ENCODE results near the gene GAS7. TPM values are rescaled to one million over a fixed set of nuclear protein-coding genes. Genes with fewer than 3 reads are reported as not detected.

Gene GAS7
- total and polyA plus RNA-seq, 2 of the 13 experiments (the other 11 are each of a cell fraction or from before 2014, with no cell fraction given), result 1.0 to 5.2 TPM

GRCh38 chr17:10036511-10037061, 161.8 kb downstream of the GAS7 start:
- no peaks in the 10 kb centered on the region for H3K79me2 ChIP-seq (ENCODE audit: insufficient read depth, low read length)
- ChIA-PET POLR2A (no interaction called here), CTCF (ENCODE audit: low intra/inter-chr PET ratio, low total read pairs) (no interaction called here)
- H3K4me3 ChIP-seq (replicated peaks in 1 of 3; ENCODE audit: insufficient read depth in 1 of 3, low read depth in 2 of 3, low read length in 3 of 3), result no peak overlapping the region; a peak in 2 of 6 replicates
- H4K20me1 ChIP-seq (ENCODE audit: insufficient read depth, low read length), result no peaks in the 10 kb centered on the region
- peak overlapping the region; percentile 50 for H3K4me2 ChIP-seq (ENCODE audit: low read depth, low read length)
- H3K27me3 ChIP-seq (ENCODE audit: control insufficient read depth in 1 of 2, insufficient read depth in 2 of 2, low read length in 2 of 2), result peaks cover 3 to 37% of the 10 kb centered on the region in 2 experiments; a peak in 3 of 5 replicates
- TF ChIP-seq KLF16 (CRISPR knock-in tag; IDR thresholded peaks at IDR 0.05), result no peak
- TF ChIP-seq SP1 (IDR thresholded peaks at IDR 0.05), result no peak
- TF ChIP-seq SP1 (CRISPR knock-in tag; IDR thresholded peaks at IDR 0.05), result no peak
- peak; percentile 41 for TF ChIP-seq ZNF687 (CRISPR knock-in tag; IDR thresholded peaks at IDR 0.05)
- peak; percentile 9; the same call in 1 of the 2 replicates for TF ChIP-seq SOX5 (CRISPR knock-in tag; IDR thresholded peaks at IDR 0.05; ENCODE audit: borderline replicate concordance)
- no peak for TF ChIP-seq SOX6 (IDR thresholded peaks at IDR 0.05)
- TF ChIP-seq SOX6 (CRISPR knock-in tag; IDR thresholded peaks at IDR 0.05), result peak; percentile 49
- TF ChIP-seq GABPA (IDR thresholded peaks at IDR 0.05; ENCODE audit: low read depth, low read length), result peak; percentile 44
- TF ChIP-seq GABPA (CRISPR knock-in tag; IDR thresholded peaks at IDR 0.05; ENCODE audit: low read depth), result no peak
- TF ChIP-seq ZFX (CRISPR knock-in tag; IDR thresholded peaks at IDR 0.05; ENCODE audit: low read depth), result peak; percentile 24; the same call in 1 of the 2 replicates
- TF ChIP-seq GABPB1 (CRISPR knock-in tag; IDR thresholded peaks at IDR 0.05), result peak; percentile 59
- no peak overlapping the region for H3K27ac ChIP-seq (ENCODE audit: extremely low read length, insufficient read depth, low read length)
- no peaks in the 10 kb centered on the region for H3K9me3 ChIP-seq (ENCODE audit: low read length)
- in situ Hi-C loops (cut with HindIII; ENCODE audit: extremely low pct_ligation_motif_present, low pct_unique_long_range_greater_than_20kb), result no loop called here
- BruUV-seq (replicated peaks), result no TSS peak
- H3K36me3 ChIP-seq (replicated peaks in 1 of 2; ENCODE audit: control insufficient read depth in 1 of 2, insufficient read depth in 2 of 2, low read length in 2 of 2), result no peaks in the 10 kb centered on the region
- no peak for FAIRE-seq
- WGBS (ENCODE audit: low lambda C conversion rate), result 4% methylated on average over 11 of the region's 11 CpGs
- H3K4me1 ChIP-seq (ENCODE audit: insufficient read depth, low read length), result peaks cover 20% of the 10 kb centered on the region
- DNase-seq (ENCODE audit: low spot score), result peak; percentile 52
- intact Hi-C loops (cut with micrococcal nuclease; ENCODE audit: unreplicated experiment), result no loop called here
- no peak overlapping the region for H2AFZ ChIP-seq (ENCODE audit: low read length)
- peak overlapping the region; percentile 5; the same call in 1 of the 2 replicates for H3K9ac ChIP-seq (ENCODE audit: insufficient read depth, low read depth, low read length)
- peak; percentile 76 for ATAC-seq
